DMS79 treated with DMSO at 0.1 percent for 48 hours (cell line): ENCODE measurements around the gene CLASP1.
"Not testable (repeated sequence)": the region's sequence is repeated elsewhere in the genome, so short reads cannot be mapped to it uniquely, and the experiment has no call there.

Experiments used
- DNase-seq: peaks from one replicate; lab custom pipeline; 2025; lab: John Stamatoyannopoulos, UW

Gene CLASP1

DNA sequence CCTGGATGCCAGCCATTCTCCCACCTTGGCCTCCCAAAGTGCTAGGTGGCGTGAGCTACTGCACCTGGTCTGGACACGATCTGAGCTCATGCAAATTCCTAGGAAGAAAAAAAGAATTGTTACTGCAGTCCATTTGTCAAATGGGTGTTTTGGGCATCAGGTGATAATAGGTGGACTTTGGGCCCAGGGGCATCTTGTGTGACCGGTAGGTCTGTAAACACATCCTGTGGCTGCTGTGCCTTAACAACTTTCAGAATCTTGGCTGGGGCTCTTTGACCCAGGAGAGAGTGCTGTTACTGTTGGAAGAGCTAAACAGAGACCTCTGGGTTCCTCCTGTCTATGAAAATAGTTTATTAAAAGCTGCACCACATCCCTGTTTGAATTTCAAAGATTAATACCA, 329.3 kb downstream of the CLASP1 start:
- DNase-seq: no peak

DNA sequence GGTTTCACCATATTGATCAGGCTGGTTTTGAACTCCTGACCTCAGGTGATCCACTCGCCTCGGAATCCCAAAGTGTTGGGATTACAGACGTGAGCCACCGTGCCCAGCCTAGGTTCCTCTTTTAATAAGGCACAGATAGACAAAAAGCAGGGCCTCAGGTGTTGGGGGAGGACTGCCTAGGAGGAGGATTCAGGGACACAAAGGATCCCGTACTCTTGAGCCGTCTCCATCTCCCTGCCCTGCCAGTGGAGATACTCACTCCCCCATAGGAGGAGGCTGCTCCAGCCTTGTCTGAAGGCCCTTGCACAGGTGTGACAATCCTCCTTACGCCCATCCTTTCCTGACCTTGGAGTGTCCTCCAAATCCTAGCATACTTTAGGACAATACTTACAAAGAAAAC, 332.3 kb downstream of the CLASP1 start:
- DNase-seq: no peak

DNA sequence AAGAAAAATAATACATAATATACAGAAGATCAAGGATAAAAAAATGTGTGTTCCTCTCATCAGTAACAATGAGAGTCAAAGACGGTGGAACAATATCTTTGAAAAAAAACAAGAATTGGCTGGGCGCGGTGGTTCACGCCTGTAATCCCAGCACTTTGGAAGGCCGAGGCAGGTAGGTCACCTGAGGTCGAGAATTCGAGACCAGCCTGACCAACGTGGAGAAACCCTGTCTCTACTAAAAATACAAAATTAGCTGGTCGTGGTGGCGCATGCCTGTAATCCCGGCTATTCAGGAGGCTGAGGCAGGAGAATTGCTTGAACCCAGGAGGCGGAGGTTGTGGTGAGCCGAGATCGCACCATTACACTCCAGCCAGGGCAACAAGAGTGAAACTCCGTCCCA, 335.6 kb downstream of the CLASP1 start:
- DNase-seq: not testable (repeated sequence)

DNA sequence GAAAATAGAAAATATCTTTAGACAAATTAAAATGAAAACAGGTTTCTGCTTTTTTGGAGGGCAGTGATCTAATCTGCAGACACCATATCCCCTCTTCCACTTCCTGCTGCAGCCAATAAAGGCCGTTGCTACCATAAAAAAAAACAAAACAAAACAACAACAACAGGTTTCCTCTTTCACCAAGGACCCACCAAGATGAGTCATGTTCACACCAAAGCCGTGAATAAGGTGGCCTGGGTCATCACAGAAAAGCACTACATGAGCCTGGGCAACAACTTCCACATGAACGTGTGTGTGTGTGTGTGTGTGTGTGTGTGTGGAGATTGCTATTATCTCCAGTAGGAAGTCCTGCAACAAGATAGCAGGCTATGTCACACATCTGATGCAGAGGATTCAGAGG, 339.5 kb downstream of the CLASP1 start:
- no peak for DNase-seq

DNA sequence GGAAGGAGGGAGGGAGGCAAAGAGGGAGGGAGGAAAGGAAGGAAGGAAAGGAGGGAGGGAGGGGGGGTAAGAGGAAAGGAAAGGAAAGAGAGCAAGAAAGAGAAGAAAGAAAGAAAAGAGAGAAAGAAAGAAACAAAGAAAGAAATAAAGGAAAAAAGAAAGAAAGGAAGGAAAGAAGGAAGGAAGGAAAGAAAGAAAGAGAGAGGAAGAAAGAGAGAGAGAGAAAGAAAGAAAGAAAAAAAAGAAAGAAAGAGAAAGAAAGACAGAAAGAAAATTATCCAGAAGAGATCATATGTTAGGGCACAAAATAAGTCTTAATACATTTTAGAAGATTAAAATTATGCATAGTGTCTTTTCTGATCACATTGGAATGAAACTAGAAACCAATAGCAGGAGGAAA, 339.9 kb downstream of the CLASP1 start:
- no peak for DNase-seq

DNA sequence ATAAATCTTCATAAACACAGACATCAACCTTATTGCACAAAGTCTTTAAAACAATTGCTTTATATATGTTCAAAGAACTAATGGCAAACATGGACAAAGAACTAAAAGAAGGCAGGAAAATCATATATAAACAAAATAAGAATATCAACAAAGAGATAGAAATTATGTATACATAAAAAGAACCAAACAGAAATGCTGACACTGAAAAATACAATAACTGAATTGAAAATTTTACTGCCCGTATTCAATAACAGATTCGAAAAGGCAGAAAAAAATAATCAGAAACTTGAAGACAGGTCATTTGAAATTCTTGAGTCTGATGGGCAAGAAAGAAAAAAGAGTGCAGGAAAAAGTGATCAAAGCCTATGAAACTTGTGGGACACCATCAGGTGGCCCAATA, 342.2 kb downstream of the CLASP1 start:
- no peak for DNase-seq

DNA sequence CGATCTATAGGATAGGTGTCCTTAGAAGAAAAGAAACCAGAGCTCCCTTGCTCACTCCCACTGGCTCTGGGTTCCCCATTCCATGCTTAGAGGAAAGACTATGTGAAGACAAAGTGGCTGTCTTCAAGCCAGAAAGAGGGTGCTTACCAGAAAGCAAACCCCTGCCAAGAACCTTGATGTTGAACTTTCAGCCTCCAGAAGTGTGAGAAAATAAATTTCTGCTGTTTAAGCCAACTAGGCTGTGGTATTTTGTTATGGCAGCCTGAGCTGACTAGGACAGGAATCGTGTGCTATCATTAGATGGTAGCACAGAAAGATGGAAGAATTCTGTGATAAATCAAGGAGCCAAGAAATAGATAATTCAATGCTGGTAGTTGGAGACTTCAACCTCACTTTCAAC, 344.3 kb downstream of the CLASP1 start:
- no peak for DNase-seq

DNA sequence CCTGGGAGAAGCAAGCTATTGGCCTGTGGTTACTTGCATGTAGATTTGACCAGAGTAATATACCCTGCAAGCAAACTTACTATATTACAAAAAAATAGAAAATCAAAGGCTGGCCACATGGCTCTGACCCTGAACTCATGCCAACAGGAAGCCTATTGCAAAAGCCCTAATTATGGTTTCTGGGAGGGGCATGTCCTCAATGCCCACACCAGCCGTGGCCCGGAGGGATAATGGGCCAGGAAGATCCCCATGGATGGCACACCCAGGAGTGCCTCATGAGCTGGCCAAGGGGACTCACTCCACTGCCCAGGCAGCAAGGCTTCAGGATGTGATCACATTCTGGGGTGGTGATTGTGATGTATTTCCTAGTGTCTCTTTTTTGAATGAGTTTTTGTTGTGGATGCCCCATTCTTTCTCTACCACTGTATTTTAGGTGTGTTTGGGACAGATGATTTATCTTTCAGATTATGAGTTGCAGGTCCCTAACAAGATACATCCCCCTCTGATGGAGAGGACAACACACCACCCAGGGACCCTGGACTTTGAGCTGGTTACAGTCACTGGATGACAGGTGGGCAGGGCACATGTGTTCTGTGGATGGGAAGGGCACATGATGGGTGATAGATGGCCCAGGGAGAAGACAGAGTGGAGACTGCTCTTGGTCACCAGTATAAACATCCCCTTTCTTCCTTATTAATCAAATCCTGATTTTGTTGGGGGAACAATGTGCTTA, 345.6 kb downstream of the CLASP1 start:
- no peak for DNase-seq

DNA sequence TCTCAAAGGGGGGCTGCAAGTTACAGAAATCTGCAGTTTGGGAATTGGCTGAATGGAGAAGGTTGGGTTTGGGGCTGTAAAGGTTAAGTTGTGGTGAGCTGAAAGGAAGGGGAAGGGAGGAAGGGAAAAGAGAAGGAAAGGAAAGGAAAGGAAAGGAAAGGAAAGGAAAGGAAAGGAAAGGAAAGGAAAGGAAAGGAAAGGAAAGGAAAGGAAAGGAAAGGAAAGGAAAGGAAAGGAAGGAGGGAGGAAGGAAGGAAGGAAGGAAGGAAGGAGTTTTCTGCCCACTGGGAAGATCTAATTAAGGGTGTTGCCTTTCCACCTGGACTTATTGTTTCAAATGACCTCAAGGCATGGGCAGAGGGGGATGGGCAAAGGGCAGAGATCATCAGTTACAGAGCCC, 348.1 kb downstream of the CLASP1 start:
- not testable (repeated sequence) for DNase-seq

DNA sequence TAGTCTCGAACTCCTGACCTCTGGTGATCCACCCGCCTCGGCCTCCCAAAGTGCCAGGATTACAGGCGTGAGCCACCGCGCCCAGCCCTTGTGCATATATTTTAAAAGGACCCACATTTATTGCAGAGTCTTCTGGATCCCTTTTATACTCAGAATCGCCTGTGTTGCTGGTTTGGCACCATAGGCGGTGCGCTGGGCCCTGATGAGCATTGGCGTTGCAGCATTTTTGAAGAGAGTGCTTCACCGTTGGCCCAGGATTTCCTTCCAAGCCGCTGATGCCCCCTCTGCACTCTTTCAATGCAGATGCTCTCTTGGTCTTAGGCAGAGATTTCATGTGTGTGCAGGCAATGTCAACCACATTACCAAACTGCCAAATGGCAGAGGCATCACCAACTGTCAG, 350.8 kb downstream of the CLASP1 start:
- DNase-seq: no peak

DNA sequence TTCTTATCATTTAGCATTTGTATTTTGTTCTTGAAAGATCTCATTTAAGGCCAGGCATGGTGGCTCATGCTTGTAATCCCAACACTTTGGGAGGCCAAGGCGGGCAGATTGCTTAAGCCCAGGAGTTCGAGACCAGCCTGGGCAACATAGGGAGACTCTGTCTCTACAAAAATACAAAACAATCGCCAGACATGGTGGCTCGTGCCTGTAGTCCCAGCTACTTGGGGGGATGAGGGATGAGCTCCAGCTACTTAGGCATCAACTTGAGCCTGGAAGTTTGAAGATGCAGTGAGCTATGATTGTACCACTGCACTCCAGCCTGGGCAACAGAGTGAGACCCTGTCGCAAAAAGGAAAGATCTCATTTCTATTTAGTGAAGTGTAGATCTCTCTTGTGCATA, 351.4 kb downstream of the CLASP1 start:
- DNase-seq: not testable (repeated sequence)

DNA sequence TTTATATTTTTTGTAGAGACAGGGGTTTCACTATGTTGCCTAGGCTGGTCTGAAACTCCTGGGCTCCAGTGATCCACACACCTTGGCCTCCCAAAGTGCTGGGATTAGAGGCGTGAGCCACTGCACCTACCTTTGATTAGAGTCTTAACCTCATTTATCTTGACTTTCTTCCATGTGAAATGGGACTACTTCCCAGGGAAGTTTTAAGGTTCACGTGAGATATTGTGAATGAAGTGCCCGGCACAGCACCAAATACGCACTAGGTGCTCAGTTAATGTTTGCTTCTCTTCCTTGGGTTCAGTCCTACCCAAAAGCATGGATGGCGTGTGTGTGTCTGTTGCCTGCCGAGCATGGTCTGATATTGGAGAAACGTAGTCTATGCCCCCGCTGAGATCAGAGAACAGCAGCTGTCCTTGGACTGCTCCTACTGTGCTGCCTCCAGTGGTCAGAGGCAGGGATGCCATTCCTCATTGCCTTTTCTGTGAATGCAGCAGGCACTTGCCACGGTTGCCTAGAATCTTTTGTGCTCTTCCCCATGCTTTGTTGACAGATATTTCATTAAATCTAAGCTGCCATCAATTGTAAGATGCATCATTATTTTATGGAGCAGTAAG, 351.9 kb downstream of the CLASP1 start:
- no peak for DNase-seq

DNA sequence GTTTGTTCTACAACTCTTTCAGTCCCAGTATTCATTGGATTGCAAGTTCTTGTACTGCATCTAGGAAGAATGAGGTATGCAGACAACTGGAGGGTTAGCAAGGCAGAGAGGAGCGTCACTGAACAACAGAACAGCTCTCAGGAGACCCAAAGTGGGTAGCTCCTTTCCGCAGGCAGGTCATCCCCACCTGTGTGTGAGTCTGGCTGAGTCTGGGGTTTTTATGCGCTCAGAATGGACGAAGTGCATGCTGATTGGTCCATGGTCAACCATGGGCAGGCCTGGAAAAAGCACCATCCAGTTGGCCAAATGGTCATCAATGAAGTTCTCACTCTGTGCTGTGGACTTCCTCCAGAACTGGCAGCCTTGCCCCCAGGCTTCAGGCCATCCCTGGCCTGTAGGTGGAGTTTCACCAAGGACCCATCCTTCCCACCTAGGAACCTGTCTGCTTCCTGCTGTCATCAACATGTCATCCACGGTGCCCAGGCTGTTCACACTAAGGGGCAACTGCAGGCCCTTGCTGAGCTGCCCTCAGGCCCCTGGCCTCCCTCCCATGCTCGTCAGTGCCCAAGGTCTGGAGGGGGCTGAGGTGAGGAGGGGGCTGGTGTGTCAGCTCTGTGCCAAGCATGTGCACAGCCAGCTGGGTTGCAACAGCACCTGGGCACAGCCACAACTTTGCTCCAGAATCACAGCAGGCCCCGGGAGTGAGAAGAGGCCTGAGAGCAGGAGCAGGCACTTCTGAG, 353.2 kb downstream of the CLASP1 start:
- no peak for DNase-seq

DNA sequence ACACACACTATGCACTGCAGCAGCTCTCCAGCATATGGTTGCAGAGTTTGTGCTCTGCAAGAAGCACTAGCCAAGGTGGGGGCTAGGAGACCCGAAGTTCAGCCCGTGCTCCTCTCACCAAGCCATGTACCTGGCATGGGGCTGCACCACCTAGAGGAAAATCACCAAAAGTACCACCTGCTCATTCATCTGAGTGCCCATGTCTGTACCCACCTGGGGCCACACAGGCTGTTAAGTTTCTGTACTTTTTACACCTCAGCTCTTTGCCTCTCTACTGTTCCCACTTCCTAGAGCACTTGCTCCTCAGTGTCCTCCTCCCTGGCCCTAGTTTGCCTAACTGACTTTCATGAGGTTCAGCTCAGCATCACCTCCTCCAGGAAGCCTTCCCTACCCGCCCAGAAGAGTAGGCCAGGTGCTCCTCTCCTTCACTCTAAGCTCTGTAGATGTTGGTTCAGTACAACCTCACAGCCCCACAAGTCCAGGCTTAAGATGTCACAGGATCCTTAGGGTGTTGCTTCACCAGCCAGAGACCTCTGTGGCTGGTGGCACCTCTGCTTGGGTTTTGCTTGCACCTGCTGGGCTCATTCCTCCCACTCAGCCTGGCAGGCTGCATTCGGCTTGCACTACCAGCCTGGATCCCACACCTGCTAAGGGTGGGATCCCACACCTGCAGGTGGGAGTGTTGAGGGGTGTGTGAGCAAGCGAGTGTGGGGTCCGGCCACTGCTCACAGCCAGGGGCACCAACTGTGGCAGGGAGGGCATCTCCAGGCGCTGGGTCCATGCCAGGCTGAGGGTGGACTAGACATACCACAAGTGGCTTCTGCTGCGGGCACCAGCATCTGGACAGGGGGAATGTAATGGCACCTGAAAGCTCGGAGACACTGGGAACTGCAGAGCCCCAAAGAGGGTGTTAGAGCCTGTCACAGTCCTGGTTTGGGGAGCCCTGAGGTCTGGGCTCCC, 354.1 kb downstream of the CLASP1 start:
- no peak for DNase-seq

DNA sequence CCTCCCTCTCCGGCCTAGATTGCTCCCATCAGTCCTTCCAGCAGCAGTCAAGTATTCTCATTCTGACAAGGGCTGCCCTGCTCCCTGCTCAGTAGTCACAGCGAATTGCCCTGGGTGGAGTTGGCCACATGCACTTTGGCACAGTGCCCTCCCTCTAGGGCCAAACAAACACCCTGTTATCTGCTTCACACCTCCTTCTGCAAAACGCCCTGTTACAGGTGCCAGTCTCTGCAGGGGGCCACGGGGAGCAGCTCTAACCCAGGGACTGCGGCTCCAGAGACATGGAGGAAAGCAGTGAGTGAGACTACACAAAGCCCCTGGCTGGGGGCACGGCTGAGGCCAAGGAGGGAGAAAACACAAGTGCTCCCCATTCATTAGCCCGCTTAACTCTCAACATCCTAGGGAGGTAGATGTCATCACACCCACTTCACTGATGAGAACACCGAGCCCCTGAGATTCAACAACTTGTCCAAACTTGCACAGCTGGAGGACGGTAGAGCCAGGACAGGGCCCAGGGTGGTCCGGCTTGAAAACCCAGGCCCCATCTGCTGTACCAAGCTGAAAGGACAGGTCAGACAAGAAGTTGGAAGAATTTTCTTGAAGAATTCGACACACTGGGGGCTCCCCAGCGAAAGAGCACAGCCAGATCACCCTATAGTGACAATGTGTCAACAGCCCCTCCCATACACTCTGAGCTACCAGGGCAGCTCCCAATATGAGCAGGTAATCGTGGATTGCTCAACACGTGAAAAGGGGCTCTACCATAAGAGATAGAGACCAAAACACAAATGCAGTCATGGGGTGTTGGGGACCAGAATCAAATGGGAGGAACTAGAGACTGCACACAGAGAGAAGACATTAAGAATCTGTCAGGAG, 355.6 kb downstream of the CLASP1 start:
- peak; percentile 74 for DNase-seq

DNA sequence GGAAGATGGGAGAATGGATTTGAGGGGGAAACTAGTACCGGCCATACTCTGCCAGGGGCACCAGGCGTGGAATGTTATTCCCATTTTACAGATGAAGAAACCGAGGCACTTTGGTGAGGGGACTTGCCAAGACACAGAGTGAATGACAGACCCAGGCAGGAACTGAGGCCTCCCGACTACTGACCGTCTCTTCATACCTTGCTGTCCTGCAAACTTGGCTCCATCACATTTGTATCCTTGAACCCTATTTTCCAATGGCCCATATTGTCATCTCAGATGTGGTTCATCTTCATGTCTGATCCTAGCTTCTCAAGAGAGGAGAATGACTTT, 358.0 kb downstream of the CLASP1 start:
- no peak for DNase-seq

DNA sequence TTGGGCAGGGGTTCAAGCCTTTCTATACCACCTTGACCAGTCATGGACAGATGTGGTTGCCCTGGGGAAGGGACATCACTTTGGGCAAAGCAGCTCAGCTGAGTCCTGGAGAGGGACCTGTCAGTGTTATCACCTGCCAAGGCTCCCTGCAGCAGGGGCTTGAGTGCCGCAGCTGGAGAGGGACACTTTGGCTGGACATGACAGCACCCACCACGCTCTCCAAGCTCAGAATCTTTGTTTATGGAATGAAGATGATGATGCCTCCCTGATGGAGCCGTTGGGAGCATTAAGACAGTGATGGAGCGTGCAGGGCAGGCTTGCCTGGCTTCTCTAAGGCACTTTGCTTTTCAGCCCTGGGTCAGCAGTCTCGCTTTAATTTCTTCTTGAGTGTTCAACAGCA, 360.0 kb downstream of the CLASP1 start:
- DNase-seq: no peak

DNA sequence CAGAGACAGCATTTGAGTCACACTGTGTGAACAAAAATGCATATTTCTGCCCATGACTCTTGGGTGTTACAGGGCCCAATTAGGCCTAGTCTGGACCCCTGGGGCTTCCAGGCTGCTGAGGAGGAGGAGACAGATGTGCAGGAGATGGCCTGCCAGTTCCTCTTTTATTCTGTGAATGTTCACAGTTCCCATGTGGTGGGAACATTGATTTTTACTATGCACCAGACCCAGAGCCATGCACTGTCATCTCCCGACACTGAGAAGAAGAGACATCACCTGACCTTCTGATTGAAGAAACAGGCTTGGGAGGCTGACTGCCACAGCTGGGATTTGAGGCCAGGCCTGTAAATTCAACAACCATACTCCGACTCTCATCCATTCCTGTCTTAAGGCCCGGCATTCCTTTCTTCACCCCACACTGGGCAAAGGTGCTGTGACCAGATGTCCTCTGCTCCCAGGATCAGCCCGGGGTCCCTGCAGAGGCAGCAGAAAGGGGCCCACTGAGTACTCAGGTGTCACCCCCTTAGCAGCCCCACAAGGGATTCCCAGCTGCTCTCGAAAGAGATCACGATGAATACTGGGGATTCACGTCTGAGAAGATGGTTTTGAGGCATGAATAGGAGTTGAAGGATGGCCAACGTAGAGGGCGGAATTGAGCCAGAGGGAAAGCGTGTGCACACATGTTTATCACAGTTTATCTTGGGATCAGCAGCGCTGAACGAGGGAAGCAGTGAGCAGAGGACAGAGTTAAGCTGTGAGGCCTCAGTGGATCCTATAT, 360.6 kb downstream of the CLASP1 start:
- no peak for DNase-seq

DNA sequence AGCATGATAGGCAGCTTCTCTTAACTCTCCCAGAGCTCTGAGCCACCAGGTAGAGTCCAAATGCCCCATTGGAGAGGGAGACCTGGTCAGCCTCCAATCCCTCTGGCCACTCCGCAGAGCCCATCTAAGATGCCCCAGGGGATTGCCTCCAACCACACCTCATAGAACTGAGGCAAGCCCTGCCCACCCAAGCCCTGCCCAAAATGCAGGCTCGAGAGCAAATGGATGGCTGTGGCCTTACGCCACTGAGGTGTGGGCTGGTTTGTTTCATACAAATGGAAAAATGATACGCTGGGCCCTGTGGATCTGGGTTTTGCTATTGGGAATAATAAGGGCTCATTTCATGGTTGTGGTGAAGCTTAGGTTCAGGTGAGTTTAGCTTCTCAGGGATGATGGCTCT, 361.3 kb downstream of the CLASP1 start:
- no peak for DNase-seq
